ENCODE measurements around the gene ELL3. TPM values are rescaled to one million over a fixed set of nuclear protein-coding genes. Genes with fewer than 3 reads are reported as not detected.
A peak's percentile ranks its signal among the peaks of the same experiment; 100 is the strongest.

ELL3 gene
- total RNA-seq, 2 donors from 2014 or later = 1.3 to 2.4 TPM

- Histone ChIP-seq H3K9me3 (ENCODE audit: control insufficient read depth, low read length) (no peaks in the 10 kb centered on the region), H3K4me1 (ENCODE audit: control insufficient read depth, insufficient read depth, low read length) (peaks cover 19% of the 10 kb centered on the region), H3K4me3 (ENCODE audit: low read length) (peak overlapping the region; percentile 96), H3K27me3 (ENCODE audit: control insufficient read depth, insufficient read depth, low read length, poor library complexity, severe bottlenecking) (no peaks in the 10 kb centered on the region), H3K27ac (ENCODE audit: low read depth, low read length) (no peak overlapping the region), H3K9ac (ENCODE audit: extremely low read depth, low read length, poor library complexity, severe bottlenecking) (no peak overlapping the region), H3K36me3 (ENCODE audit: control insufficient read depth, insufficient read depth, low read length) (peaks cover 49% of the 10 kb centered on the region)
- 90 to 95% methylated on average over 6 to 9 of the region's 9 CpGs for WGBS, 2 experiments (ENCODE audit: insufficient coverage in 1 of 2, insufficient read length in 1 of 2)
- no peaks in the 10 kb centered on the region for H3K9me3 Mint-ChIP-seq
- H3K4me1 Mint-ChIP-seq = peaks cover 47% of the 10 kb centered on the region
- no peak overlapping the region for H3K27ac Mint-ChIP-seq
- no peaks in the 10 kb centered on the region for H3K27me3 Mint-ChIP-seq (ENCODE audit: insufficient read depth)
- TF ChIP-seq CTCF (conservative IDR thresholded peaks at IDR 0.05) = no peak
- no peak for DNase-seq
- peak overlapping the region; percentile 99 for H3K4me3 Mint-ChIP-seq
- H3K36me3 Mint-ChIP-seq (ENCODE audit: low read depth) = peaks cover 46% of the 10 kb centered on the region
Measured at GRCh38 chr15:43794269-43795037, 17.7 kb upstream of the ELL3 start.

- DNase-seq = no peak
- Mint-ChIP-seq H3K4me1 (peaks cover 39% of the 10 kb centered on the region), H3K9me3 (no peaks in the 10 kb centered on the region), H3K27ac (peak overlapping the region; percentile 99), H3K4me3 (peak overlapping the region; percentile 99), H3K36me3 (ENCODE audit: low read depth) (peaks cover 41% of the 10 kb centered on the region), H3K27me3 (ENCODE audit: insufficient read depth) (no peaks in the 10 kb centered on the region)
- H3K9ac ChIP-seq (ENCODE audit: extremely low read depth, low read length, poor library complexity, severe bottlenecking) = no peak overlapping the region
- H3K4me1 ChIP-seq (ENCODE audit: control insufficient read depth, insufficient read depth, low read length) = peaks cover 15% of the 10 kb centered on the region
- peak overlapping the region; percentile 96 for H3K4me3 ChIP-seq (ENCODE audit: low read length)
- no peak overlapping the region for H3K27ac ChIP-seq (ENCODE audit: low read depth, low read length)
- WGBS, 2 experiments (ENCODE audit: insufficient coverage in 1 of 2, insufficient read length in 1 of 2) = 90 to 92% methylated on average over 7 to 10 of the region's 10 CpGs
- H3K27me3 ChIP-seq (ENCODE audit: control insufficient read depth, insufficient read depth, low read length, poor library complexity, severe bottlenecking) = no peaks in the 10 kb centered on the region
- peaks cover 45% of the 10 kb centered on the region for H3K36me3 ChIP-seq (ENCODE audit: control insufficient read depth, insufficient read depth, low read length)
- no peak for TF ChIP-seq CTCF (conservative IDR thresholded peaks at IDR 0.05)
- no peaks in the 10 kb centered on the region for H3K9me3 ChIP-seq (ENCODE audit: control insufficient read depth, low read length)
Measured at GRCh38 chr15:43793647-43794046, 16.9 kb upstream of the ELL3 start.

GRCh38 chr15:43792761-43793476, 16.2 kb upstream of the ELL3 start:
- H3K36me3 ChIP-seq (ENCODE audit: control insufficient read depth, insufficient read depth, low read length) = peaks cover 40% of the 10 kb centered on the region
- no peaks in the 10 kb centered on the region for H3K27me3 ChIP-seq (ENCODE audit: control insufficient read depth, insufficient read depth, low read length, poor library complexity, severe bottlenecking)
- peaks cover 41% of the 10 kb centered on the region for H3K36me3 Mint-ChIP-seq (ENCODE audit: low read depth)
- H3K27me3 Mint-ChIP-seq (ENCODE audit: insufficient read depth) = no peaks in the 10 kb centered on the region
- peak overlapping the region; percentile 96 for H3K4me3 ChIP-seq (ENCODE audit: low read length)
- H3K9ac ChIP-seq (ENCODE audit: extremely low read depth, low read length, poor library complexity, severe bottlenecking) = peak overlapping the region; percentile 98
- no peak for TF ChIP-seq CTCF (conservative IDR thresholded peaks at IDR 0.05)
- peak overlapping the region; percentile 99 for H3K4me3 Mint-ChIP-seq
- DNase-seq = no peak
- H3K4me1 ChIP-seq (ENCODE audit: control insufficient read depth, insufficient read depth, low read length) = peaks cover 15% of the 10 kb centered on the region
- no peaks in the 10 kb centered on the region for H3K9me3 Mint-ChIP-seq
- peak overlapping the region; percentile 79 for H3K27ac ChIP-seq (ENCODE audit: low read depth, low read length)
- H3K9me3 ChIP-seq (ENCODE audit: control insufficient read depth, low read length) = no peaks in the 10 kb centered on the region
- H3K27ac Mint-ChIP-seq = peak overlapping the region; percentile 99
- H3K4me1 Mint-ChIP-seq = peaks cover 38% of the 10 kb centered on the region
- 0 to 9% methylated on average over 7 to 33 of the region's 33 CpGs for WGBS, 2 experiments (ENCODE audit: insufficient coverage in 1 of 2, insufficient read length in 1 of 2)

All from endodermal cell (in vitro differentiated cells).